Stimulated activated effector memory CD8-positive, alpha-beta T cell treated with anti-CD3 and anti-CD28 coated beads, Interleukin-12 subunit alpha, Interleukin-12 subunit beta, amount 100 ng/mL, for 72 hours (primary cell): ENCODE measurements around the gene TAAR8.

Experiments
- ATAC-seq: fragments of 150-1000 bp; cut with Tn5 transposase; 2 replicates; pipeline ENCODE4 v1.10.0; 2021
- DNase-seq, 2 donors: peaks; one replicate each; pipeline ENCODE4 v3.0.0; 2021 to 2022; ENCODE audit warnings: low spot score in 2 of 2
- H3K27ac Mint-ChIP-seq: one replicate; pipeline ENCODE4 v1.8.0; 2022; ENCODE audit warnings: mild to moderate bottlenecking, mixed read lengths
- H3K36me3 Mint-ChIP-seq: one replicate; pipeline ENCODE4 v1.8.0; 2022; ENCODE audit warnings: mild to moderate bottlenecking, mixed read lengths
- H3K4me1 Mint-ChIP-seq: one replicate; pipeline ENCODE4 v1.8.0; 2022; ENCODE audit warnings: mixed read lengths
- H3K4me3 Mint-ChIP-seq: one replicate; pipeline ENCODE4 v1.8.0; 2022; ENCODE audit warnings: mild to moderate bottlenecking, mixed read lengths
- H3K9me3 Mint-ChIP-seq: one replicate; pipeline ENCODE4 v1.8.0; 2022; ENCODE audit warnings: mixed read lengths

The TAAR8 gene

GRCh38 chr6:132552372-132552771 lies at the start of gene TAAR8:
Gene TAAR8, plus strand, starts transcription at chr6:132552672. Its CDS starts 21 bp downstream, at chr6:132552693.
- no peak for DNase-seq
- Mint-ChIP-seq H3K4me3 (no peak within 1 kb of the TSS), H3K9me3 (no peaks in the 10 kb centered on the region), H3K4me1 (no peaks in the 10 kb centered on the region), H3K36me3 (no peaks in the 10 kb centered on the region), H3K27ac (no peak within 1 kb of the TSS)
- ATAC-seq: no peak

- Mint-ChIP-seq H3K4me3 (no peak overlapping the region), H3K4me1 (peaks cover 42% of the 10 kb centered on the region), H3K36me3 (peaks cover 44% of the 10 kb centered on the region), H3K27ac (no peak overlapping the region), H3K9me3 (no peaks in the 10 kb centered on the region)
- DNase-seq (no peak), ATAC-seq (no peak)
Observed at GRCh38 chr6:132504757-132505156, 47.7 kb upstream of the TAAR8 start.

- Mint-ChIP-seq H3K9me3 (no peaks in the 10 kb centered on the region), H3K4me1 (peaks cover 38% of the 10 kb centered on the region), H3K36me3 (peaks cover 40% of the 10 kb centered on the region), H3K4me3 (no peak overlapping the region), H3K27ac (no peak overlapping the region)
- no peak for DNase-seq
- ATAC-seq: no peak
Observed at GRCh38 chr6:132505158-132505557, 47.3 kb upstream of the TAAR8 start.

GRCh38 chr6:132506461-132506860 lies 46.0 kb upstream of the TAAR8 start:
- no peak overlapping the region for H3K4me3 Mint-ChIP-seq
- H3K36me3 Mint-ChIP-seq: peaks cover 27% of the 10 kb centered on the region
- ATAC-seq: no peak
- peaks cover 43% of the 10 kb centered on the region for H3K4me1 Mint-ChIP-seq
- no peaks in the 10 kb centered on the region for H3K9me3 Mint-ChIP-seq
- no peak overlapping the region for H3K27ac Mint-ChIP-seq
- DNase-seq: no peak

GRCh38 chr6:132506869-132507808 lies 45.3 kb upstream of the TAAR8 start:
- ATAC-seq (no peak), DNase-seq (no peak)
- no peak overlapping the region for H3K4me3 Mint-ChIP-seq
- no peak overlapping the region for H3K27ac Mint-ChIP-seq
- peaks cover 47% of the 10 kb centered on the region for H3K4me1 Mint-ChIP-seq
- no peaks in the 10 kb centered on the region for H3K9me3 Mint-ChIP-seq
- peaks cover 20% of the 10 kb centered on the region for H3K36me3 Mint-ChIP-seq

GRCh38 chr6:132511210-132511830 lies 41.2 kb upstream of the TAAR8 start:
- ATAC-seq: no peak
- DNase-seq: no peak
- Mint-ChIP-seq H3K4me1 (peaks cover 47% of the 10 kb centered on the region), H3K9me3 (no peaks in the 10 kb centered on the region), H3K4me3 (peak overlapping the region; percentile 84), H3K27ac (no peak overlapping the region), H3K36me3 (peaks cover 12% of the 10 kb centered on the region)

- H3K36me3 Mint-ChIP-seq: peaks cover 12% of the 10 kb centered on the region
- no peaks in the 10 kb centered on the region for H3K9me3 Mint-ChIP-seq
- H3K4me3 Mint-ChIP-seq: peak overlapping the region; percentile 84
- peaks cover 42% of the 10 kb centered on the region for H3K4me1 Mint-ChIP-seq
- H3K27ac Mint-ChIP-seq: no peak overlapping the region
- DNase-seq (no peak), ATAC-seq (no peak)
Observed at GRCh38 chr6:132511831-132512220, 40.6 kb upstream of the TAAR8 start.

GRCh38 chr6:132512342-132512637 lies 40.2 kb upstream of the TAAR8 start:
- H3K36me3 Mint-ChIP-seq: peaks cover 10% of the 10 kb centered on the region
- DNase-seq (no peak), ATAC-seq (no peak)
- peak overlapping the region; percentile 84 for H3K4me3 Mint-ChIP-seq
- H3K4me1 Mint-ChIP-seq: peaks cover 38% of the 10 kb centered on the region
- H3K9me3 Mint-ChIP-seq: no peaks in the 10 kb centered on the region
- H3K27ac Mint-ChIP-seq: no peak overlapping the region

GRCh38 chr6:132512638-132513632 lies 39.5 kb upstream of the TAAR8 start, which contains the start of gene STX7:
Gene STX7, minus strand, starts transcription at chr6:132513116. Its CDS starts 9,586 bp downstream, at chr6:132503530.
- DNase-seq (peak; percentile 80 to 93), ATAC-seq (peak; percentile 97)
- peak within 1 kb of the TSS; percentile 84 for H3K4me3 Mint-ChIP-seq
- H3K9me3 Mint-ChIP-seq: no peaks in the 10 kb centered on the region
- peaks cover 31% of the 10 kb centered on the region for H3K4me1 Mint-ChIP-seq
- peaks cover 6% of the 10 kb centered on the region for H3K36me3 Mint-ChIP-seq
- peak within 1 kb of the TSS; percentile 74 for H3K27ac Mint-ChIP-seq

GRCh38 chr6:132513831-132514545 lies 38.5 kb upstream of the TAAR8 start:
- H3K36me3 Mint-ChIP-seq: peaks cover 6% of the 10 kb centered on the region
- H3K27ac Mint-ChIP-seq: no peak overlapping the region
- H3K4me3 Mint-ChIP-seq: peak overlapping the region; percentile 84
- ATAC-seq (no peak), DNase-seq (no peak)
- peaks cover 24% of the 10 kb centered on the region for H3K4me1 Mint-ChIP-seq
- H3K9me3 Mint-ChIP-seq: no peaks in the 10 kb centered on the region

- no peak for ATAC-seq
- no peaks in the 10 kb centered on the region for H3K9me3 Mint-ChIP-seq
- H3K4me3 Mint-ChIP-seq: no peak overlapping the region
- DNase-seq: no peak
- H3K4me1 Mint-ChIP-seq: peaks cover 24% of the 10 kb centered on the region
- H3K27ac Mint-ChIP-seq: no peak overlapping the region
- H3K36me3 Mint-ChIP-seq: peaks cover 6% of the 10 kb centered on the region
Observed at GRCh38 chr6:132515386-132515785, 37.1 kb upstream of the TAAR8 start.

- Mint-ChIP-seq H3K9me3 (no peaks in the 10 kb centered on the region), H3K4me1 (no peaks in the 10 kb centered on the region), H3K27ac (no peak overlapping the region), H3K4me3 (no peak overlapping the region), H3K36me3 (no peaks in the 10 kb centered on the region)
- DNase-seq (no peak), ATAC-seq (no peak)
Observed at GRCh38 chr6:132520953-132521352, 31.5 kb upstream of the TAAR8 start.

- H3K4me3 Mint-ChIP-seq: no peak overlapping the region
- DNase-seq: no peak
- no peak overlapping the region for H3K27ac Mint-ChIP-seq
- no peaks in the 10 kb centered on the region for H3K4me1 Mint-ChIP-seq
- ATAC-seq: no peak
- no peaks in the 10 kb centered on the region for H3K9me3 Mint-ChIP-seq
- no peaks in the 10 kb centered on the region for H3K36me3 Mint-ChIP-seq
Observed at GRCh38 chr6:132524646-132525045, 27.8 kb upstream of the TAAR8 start.

- H3K27ac Mint-ChIP-seq: no peak overlapping the region
- ATAC-seq: no peak
- no peak for DNase-seq
- no peaks in the 10 kb centered on the region for H3K9me3 Mint-ChIP-seq
- no peaks in the 10 kb centered on the region for H3K36me3 Mint-ChIP-seq
- no peaks in the 10 kb centered on the region for H3K4me1 Mint-ChIP-seq
- no peak overlapping the region for H3K4me3 Mint-ChIP-seq
Observed at GRCh38 chr6:132525866-132526265, 26.6 kb upstream of the TAAR8 start.
